ENCODE data around the gene KIF1C. TPM values are rescaled to one million over a fixed set of nuclear protein-coding genes. Genes with fewer than 3 reads are reported as not detected.

The KIF1C gene
- total and polyA plus RNA-seq, 7 experiments from 2014 or later: 3.0 to 46.5 (median 18.7) TPM

DNA sequence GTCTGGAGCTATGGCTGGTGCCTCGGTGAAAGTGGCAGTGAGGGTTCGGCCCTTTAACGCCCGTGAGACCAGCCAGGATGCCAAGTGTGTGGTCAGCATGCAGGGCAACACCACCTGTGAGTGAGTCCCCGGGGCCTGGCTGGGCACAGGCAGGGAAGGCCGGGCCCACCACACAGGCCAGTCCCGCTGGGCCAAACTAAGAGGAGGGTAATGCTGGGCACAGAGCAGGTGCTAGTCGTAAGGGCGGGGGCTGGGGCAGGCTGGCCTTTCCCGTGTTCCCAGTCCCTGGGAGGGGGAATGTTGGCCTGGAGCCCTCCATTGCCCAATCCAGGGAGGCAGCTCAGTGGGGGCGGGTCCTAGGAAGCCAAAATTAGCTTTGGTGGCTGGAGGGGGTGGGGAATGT, 2.5 kb downstream of the KIF1C start:
- H3K27me3 ChIP-seq (ENCODE audit: control insufficient read depth in 2 of 2, insufficient read depth in 2 of 2, low read length in 2 of 2): no peaks in the 10 kb centered on the region
- ChIA-PET POLR2A (interaction anchor here (0.6 to 4.6 kb wide), 4 partner anchors 34 to 60 kb away, joined by 3 to 22 read pairs (median 4); partner anchors contain the start of genes RNF167 and SLC25A11), CTCF (interaction anchor here (0.6 kb wide), 1 partner anchor 1172 kb away, joined by 3 read pairs; no protein-coding TSS in a partner anchor)
- ATAC-seq (no peak), DNase-seq (no peak)
- H3K4me3 ChIP-seq (ENCODE audit: low read length): no peak overlapping the region
- Mint-ChIP-seq H3K9me3 (no peaks in the 10 kb centered on the region), H3K4me1 (peaks cover 16 to 26% (median 24%) of the 10 kb centered on the region in 7 donors), H3K27ac (peak overlapping the region in 3 of 9 donors; percentile 49 to 80 (median 76)), H3K36me3 (peaks cover 10 to 32% (median 16%) of the 10 kb centered on the region in 5 donors), H3K27me3 (no peaks in the 10 kb centered on the region), H3K4me3 (no peak overlapping the region)
- peaks cover 8 to 11% of the 10 kb centered on the region in 2 donors for H3K4me1 ChIP-seq (ENCODE audit: control insufficient read depth in 2 of 2, insufficient read depth in 2 of 2, low read length in 2 of 2)
- intact Hi-C loops (cut with micrococcal nuclease): no loop called here
- no peaks in the 10 kb centered on the region for H3K9me3 ChIP-seq (ENCODE audit: control insufficient read depth in 2 of 3, low read length in 3 of 3)
- peaks cover 0 to 37% (median 5%) of the 10 kb centered on the region in 3 experiments for H3K36me3 ChIP-seq (ENCODE audit: control insufficient read depth in 2 of 3, insufficient read depth in 3 of 3, low read length in 3 of 3)
- H3K27ac ChIP-seq (ENCODE audit: low read depth, low read length): no peak overlapping the region

GRCh38 chr17:5002121-5002788, 4.5 kb downstream of the KIF1C start:
- peaks cover 11 to 22% (median 17%) of the 10 kb centered on the region in 7 donors for H3K4me1 Mint-ChIP-seq
- DNase-seq (no peak), ATAC-seq (no peak)
- Histone ChIP-seq H3K4me1 (ENCODE audit: control insufficient read depth in 2 of 2, insufficient read depth in 2 of 2, low read length in 2 of 2) (peaks cover 6 to 8% of the 10 kb centered on the region in 2 donors), H3K9me3 (ENCODE audit: control insufficient read depth in 2 of 3, low read length in 3 of 3) (no peaks in the 10 kb centered on the region), H3K27me3 (ENCODE audit: control insufficient read depth in 2 of 2, insufficient read depth in 2 of 2, low read length in 2 of 2) (no peaks in the 10 kb centered on the region), H3K36me3 (ENCODE audit: control insufficient read depth in 2 of 3, insufficient read depth in 3 of 3, low read length in 3 of 3) (peaks cover 0 to 48% (median 5%) of the 10 kb centered on the region in 3 experiments), H3K4me3 (ENCODE audit: low read length) (no peak overlapping the region), H3K27ac (ENCODE audit: low read depth, low read length) (no peak overlapping the region)
- ChIA-PET CTCF (interaction anchor here (1.3 kb wide), 1 partner anchor 60 kb away, joined by 4 read pairs; no protein-coding TSS in a partner anchor), POLR2A (no interaction called here)
- H3K27me3 Mint-ChIP-seq: no peaks in the 10 kb centered on the region
- peaks cover 15 to 41% (median 21%) of the 10 kb centered on the region in 5 donors for H3K36me3 Mint-ChIP-seq
- H3K9me3 Mint-ChIP-seq: no peaks in the 10 kb centered on the region
- H3K27ac Mint-ChIP-seq: peak overlapping the region in 1 of 9 donors; percentile 30
- H3K4me3 Mint-ChIP-seq: no peak overlapping the region
- intact Hi-C loops (cut with micrococcal nuclease): no loop called here

DNA sequence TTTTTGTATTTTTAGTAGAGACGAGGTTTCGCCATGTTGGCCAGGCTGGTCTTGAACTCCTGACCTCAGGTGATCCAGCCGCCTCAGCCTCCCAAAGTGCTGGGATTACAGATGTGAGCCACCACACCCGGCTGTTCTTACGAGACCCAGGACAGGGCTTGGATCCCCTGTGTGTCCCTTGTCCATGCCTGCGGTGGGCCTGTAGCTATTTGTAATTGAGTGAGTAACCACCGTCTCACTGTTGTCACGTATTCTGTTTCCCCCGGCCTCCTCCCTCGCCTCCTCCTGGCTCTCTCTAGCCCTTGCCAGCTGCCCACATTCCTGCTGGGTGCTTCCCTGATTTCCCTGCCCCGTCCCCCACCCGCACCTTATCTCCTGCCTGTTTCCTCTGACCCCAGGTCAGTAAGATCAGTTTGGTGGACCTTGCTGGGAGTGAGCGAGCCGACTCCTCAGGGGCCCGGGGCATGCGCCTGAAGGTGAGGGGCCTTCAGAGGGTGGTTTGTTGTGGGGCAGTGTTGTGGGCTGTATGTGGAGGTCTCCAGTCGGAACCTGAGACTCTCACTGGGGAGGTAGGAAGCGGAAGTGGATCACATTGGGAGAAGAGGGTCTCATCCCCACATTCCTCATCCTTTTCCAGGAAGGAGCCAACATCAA, 5.6 kb downstream of the KIF1C start:
- H3K27ac Mint-ChIP-seq: no peak overlapping the region
- DNase-seq (no peak), ATAC-seq (no peak)
- no peak overlapping the region for H3K4me3 Mint-ChIP-seq
- H3K36me3 ChIP-seq (ENCODE audit: control insufficient read depth in 2 of 3, insufficient read depth in 3 of 3, low read length in 3 of 3): peaks cover 0 to 57% (median 5%) of the 10 kb centered on the region in 3 experiments
- peaks cover 23 to 50% (median 27%) of the 10 kb centered on the region in 5 donors for H3K36me3 Mint-ChIP-seq
- H3K9me3 Mint-ChIP-seq: no peaks in the 10 kb centered on the region
- H3K9me3 ChIP-seq (ENCODE audit: control insufficient read depth in 2 of 3, low read length in 3 of 3): no peaks in the 10 kb centered on the region
- H3K4me3 ChIP-seq (ENCODE audit: low read length): no peak overlapping the region
- no peaks in the 10 kb centered on the region for H3K27me3 ChIP-seq (ENCODE audit: control insufficient read depth in 2 of 2, insufficient read depth in 2 of 2, low read length in 2 of 2)
- peaks cover 4 to 8% of the 10 kb centered on the region in 2 donors for H3K4me1 ChIP-seq (ENCODE audit: control insufficient read depth in 2 of 2, insufficient read depth in 2 of 2, low read length in 2 of 2)
- H3K27ac ChIP-seq (ENCODE audit: low read depth, low read length): no peak overlapping the region
- H3K4me1 Mint-ChIP-seq: peaks cover 11 to 22% (median 17%) of the 10 kb centered on the region in 7 donors
- ChIA-PET CTCF (no interaction called here), POLR2A (no interaction called here)
- H3K27me3 Mint-ChIP-seq: no peaks in the 10 kb centered on the region
- intact Hi-C loops (cut with micrococcal nuclease): no loop called here

DNA sequence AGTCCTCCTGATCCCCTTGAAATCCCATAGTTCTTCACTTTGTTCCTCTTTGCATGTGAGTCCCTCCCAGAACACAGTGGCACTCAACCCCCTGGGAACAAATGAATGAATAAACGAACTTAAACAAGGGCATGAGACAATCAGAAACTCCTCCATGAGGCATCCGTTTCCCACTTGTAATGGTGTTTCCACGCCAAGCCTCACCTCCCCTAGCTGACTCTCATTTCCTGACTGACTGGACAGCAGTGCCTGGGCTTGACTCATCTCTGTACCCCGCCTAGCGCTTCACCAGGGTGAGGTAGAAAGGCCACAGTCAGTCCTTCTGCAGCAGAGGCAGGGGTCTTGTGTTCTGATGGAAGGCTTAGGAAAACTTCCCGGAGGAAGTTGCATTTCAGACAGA, 14.2 kb downstream of the KIF1C start:
- peaks cover 0 to 43% (median 0%) of the 10 kb centered on the region in 3 experiments for H3K36me3 ChIP-seq (ENCODE audit: control insufficient read depth in 2 of 3, insufficient read depth in 3 of 3, low read length in 3 of 3)
- H3K36me3 Mint-ChIP-seq: peaks cover 6 to 46% (median 10%) of the 10 kb centered on the region in 5 donors
- H3K27ac Mint-ChIP-seq: peak overlapping the region in 2 of 9 donors; percentile 38 to 64
- ChIA-PET CTCF (no interaction called here), POLR2A (no interaction called here)
- H3K27me3 Mint-ChIP-seq: no peaks in the 10 kb centered on the region
- DNase-seq (no peak), ATAC-seq (no peak)
- no peaks in the 10 kb centered on the region for H3K4me1 ChIP-seq (ENCODE audit: control insufficient read depth in 2 of 2, insufficient read depth in 2 of 2, low read length in 2 of 2)
- no peak overlapping the region for H3K4me3 Mint-ChIP-seq
- intact Hi-C loops (cut with micrococcal nuclease): no loop called here
- no peaks in the 10 kb centered on the region for H3K9me3 ChIP-seq (ENCODE audit: control insufficient read depth in 2 of 3, low read length in 3 of 3)
- no peak overlapping the region for H3K4me3 ChIP-seq (ENCODE audit: low read length)
- H3K9me3 Mint-ChIP-seq: no peaks in the 10 kb centered on the region
- H3K27me3 ChIP-seq (ENCODE audit: control insufficient read depth in 2 of 2, insufficient read depth in 2 of 2, low read length in 2 of 2): no peaks in the 10 kb centered on the region
- no peak overlapping the region for H3K27ac ChIP-seq (ENCODE audit: low read depth, low read length)
- peaks cover 0 to 11% (median 2%) of the 10 kb centered on the region in 7 donors for H3K4me1 Mint-ChIP-seq

- no peaks in the 10 kb centered on the region for H3K9me3 ChIP-seq (ENCODE audit: control insufficient read depth in 2 of 3, low read length in 3 of 3)
- DNase-seq: no peak
- Mint-ChIP-seq H3K36me3 (peaks cover 0 to 31% (median 0%) of the 10 kb centered on the region in 5 donors), H3K4me3 (no peak overlapping the region), H3K27me3 (no peaks in the 10 kb centered on the region), H3K4me1 (peaks cover 0 to 18% (median 5%) of the 10 kb centered on the region in 7 donors), H3K9me3 (no peaks in the 10 kb centered on the region), H3K27ac (no peak overlapping the region)
- intact Hi-C loops (cut with micrococcal nuclease): no loop called here
- no peak overlapping the region for H3K4me3 ChIP-seq (ENCODE audit: low read length)
- ChIA-PET CTCF (no interaction called here), POLR2A (interaction anchor here (1.9 kb wide), 1 partner anchor 16 kb away, joined by 5 read pairs; the partner anchor contains the start of genes INCA1 and KIF1C)
- no peaks in the 10 kb centered on the region for H3K27me3 ChIP-seq (ENCODE audit: control insufficient read depth in 2 of 2, insufficient read depth in 2 of 2, low read length in 2 of 2)
- peaks cover 0 to 27% (median 0%) of the 10 kb centered on the region in 3 experiments for H3K36me3 ChIP-seq (ENCODE audit: control insufficient read depth in 2 of 3, insufficient read depth in 3 of 3, low read length in 3 of 3)
- no peak overlapping the region for H3K27ac ChIP-seq (ENCODE audit: low read depth, low read length)
- ATAC-seq: no peak
- H3K4me1 ChIP-seq (ENCODE audit: control insufficient read depth in 2 of 2, insufficient read depth in 2 of 2, low read length in 2 of 2): no peaks in the 10 kb centered on the region
Measured at GRCh38 chr17:5014357-5014756, 16.6 kb downstream of the KIF1C start.

DNA sequence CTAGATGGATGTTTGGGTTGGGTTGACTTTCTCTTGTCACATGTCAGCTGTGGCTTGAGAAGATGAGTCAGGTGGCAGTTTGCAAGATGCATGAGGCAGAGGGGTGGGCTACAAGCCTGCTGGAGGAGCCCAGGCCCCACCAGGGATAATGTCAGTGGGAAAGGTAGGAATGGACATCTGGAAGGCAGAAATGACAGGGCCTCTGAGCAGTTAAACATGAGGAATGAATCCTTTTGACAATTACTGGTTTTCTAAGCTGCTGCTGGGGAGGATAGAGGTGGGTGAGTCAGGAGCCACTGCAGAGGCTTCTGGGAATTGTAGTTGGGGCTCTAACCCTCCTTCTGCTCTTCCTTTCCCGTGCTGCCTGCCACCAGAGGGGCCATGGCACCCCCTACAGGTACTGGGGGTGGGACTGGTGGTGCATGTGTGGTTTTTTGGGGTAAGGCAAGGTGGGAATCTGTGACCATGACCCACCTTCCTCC, 21.8 kb downstream of the KIF1C start:
- H3K4me1 ChIP-seq (ENCODE audit: control insufficient read depth in 2 of 2, insufficient read depth in 2 of 2, low read length in 2 of 2): no peaks in the 10 kb centered on the region
- no peak overlapping the region for H3K4me3 ChIP-seq (ENCODE audit: low read length)
- H3K4me3 Mint-ChIP-seq: no peak overlapping the region
- H3K27me3 Mint-ChIP-seq: no peaks in the 10 kb centered on the region
- POLR2A ChIA-PET: interaction anchor here (0.5 to 0.6 kb wide), 2 partner anchors 59 to 465 kb away, joined by 3 read pairs; partner anchors contain the start of gene MYBBP1A
- no peaks in the 10 kb centered on the region for H3K9me3 Mint-ChIP-seq
- H3K9me3 ChIP-seq (ENCODE audit: control insufficient read depth in 2 of 3, low read length in 3 of 3): no peaks in the 10 kb centered on the region
- peak overlapping the region in 6 of 9 donors; percentile 49 to 78 (median 73) for H3K27ac Mint-ChIP-seq
- H3K4me1 Mint-ChIP-seq: peaks cover 4 to 15% (median 7%) of the 10 kb centered on the region in 7 donors
- intact Hi-C loops (cut with micrococcal nuclease): loop anchor here (1.0 to 5.0 kb wide), 4 partner anchors 22 to 110 kb away; partner anchors contain the start of genes INCA1 (in 1 of the 2) and KIF1C (in 1 of the 2)
- ATAC-seq: peak; percentile 73
- peaks cover 0 to 28% (median 3%) of the 10 kb centered on the region in 5 donors for H3K36me3 Mint-ChIP-seq
- CTCF ChIA-PET: interaction anchor here (0.7 to 1.3 kb wide), 3 partner anchors 31 to 49 kb away, joined by 3 to 5 read pairs (median 3); no protein-coding TSS in a partner anchor
- peak in 5 of 9 donors; percentile 22 to 42 (median 39) for DNase-seq
- H3K36me3 ChIP-seq (ENCODE audit: control insufficient read depth in 2 of 3, insufficient read depth in 3 of 3, low read length in 3 of 3): peaks cover 0 to 39% (median 0%) of the 10 kb centered on the region in 3 experiments
- H3K27ac ChIP-seq (ENCODE audit: low read depth, low read length): no peak overlapping the region
- H3K27me3 ChIP-seq (ENCODE audit: control insufficient read depth in 2 of 2, insufficient read depth in 2 of 2, low read length in 2 of 2): no peaks in the 10 kb centered on the region
